Astrocyte (in vitro differentiated cells and primary cell): ENCODE measurements around the gene CMTM8.

Experiments
- EZH2 ChIP-seq: IDR thresholded peaks from 2 replicates; pipeline ENCODE4 v1.6.1; 2012; ENCODE audit warnings: mild to moderate bottlenecking, low read length, inconsistent platforms; ENCODE audit not compliant: insufficient read depth
- TF ChIP-seq, protein P1 (sequence below): IDR thresholded peaks from 2 replicates; pipeline ENCODE4 v1.5.1; 2011; ENCODE audit warnings: low read depth, mild to moderate bottlenecking, inconsistent platforms, low read length, moderate library complexity; ENCODE audit not compliant: insufficient read depth

DNA sequence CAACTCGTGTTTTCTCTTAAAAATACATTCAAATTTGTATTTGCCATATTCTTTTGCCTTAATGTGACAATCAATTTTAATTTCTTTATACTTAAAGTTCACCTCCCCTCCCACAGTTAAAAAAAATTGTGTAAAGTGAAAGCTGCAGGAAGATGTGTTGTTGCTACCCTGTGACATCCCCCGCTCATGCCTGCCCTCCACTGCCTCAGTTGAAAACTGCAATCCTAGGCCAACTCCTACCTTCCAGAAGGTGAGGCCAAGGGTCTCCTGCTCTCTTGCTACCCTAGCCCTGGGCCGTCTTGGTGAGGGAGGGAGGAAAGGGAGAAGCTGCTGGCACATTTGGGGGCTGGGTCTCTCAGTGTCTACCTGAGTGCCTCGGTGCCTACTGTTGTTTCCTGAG, 96.2 kb downstream of the CMTM8 start:
- TF ChIP-seq EZH2 = no peak
- TF ChIP-seq, protein P1, sequence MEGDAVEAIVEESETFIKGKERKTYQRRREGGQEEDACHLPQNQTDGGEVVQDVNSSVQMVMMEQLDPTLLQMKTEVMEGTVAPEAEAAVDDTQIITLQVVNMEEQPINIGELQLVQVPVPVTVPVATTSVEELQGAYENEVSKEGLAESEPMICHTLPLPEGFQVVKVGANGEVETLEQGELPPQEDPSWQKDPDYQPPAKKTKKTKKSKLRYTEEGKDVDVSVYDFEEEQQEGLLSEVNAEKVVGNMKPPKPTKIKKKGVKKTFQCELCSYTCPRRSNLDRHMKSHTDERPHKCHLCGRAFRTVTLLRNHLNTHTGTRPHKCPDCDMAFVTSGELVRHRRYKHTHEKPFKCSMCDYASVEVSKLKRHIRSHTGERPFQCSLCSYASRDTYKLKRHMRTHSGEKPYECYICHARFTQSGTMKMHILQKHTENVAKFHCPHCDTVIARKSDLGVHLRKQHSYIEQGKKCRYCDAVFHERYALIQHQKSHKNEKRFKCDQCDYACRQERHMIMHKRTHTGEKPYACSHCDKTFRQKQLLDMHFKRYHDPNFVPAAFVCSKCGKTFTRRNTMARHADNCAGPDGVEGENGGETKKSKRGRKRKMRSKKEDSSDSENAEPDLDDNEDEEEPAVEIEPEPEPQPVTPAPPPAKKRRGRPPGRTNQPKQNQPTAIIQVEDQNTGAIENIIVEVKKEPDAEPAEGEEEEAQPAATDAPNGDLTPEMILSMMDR = no peak
